HepG2 (cell line): ENCODE measurements around the gene DCAKD. TPM values are rescaled to one million over a fixed set of nuclear protein-coding genes. Genes with fewer than 3 reads are reported as not detected.
A peak's percentile ranks its signal among the peaks of the same experiment; 100 is the strongest.

Source experiments
- BCLAF1 ChIP-seq: fragments of 450-650 bp; IDR thresholded peaks from 2 replicates; pipeline ENCODE4 v1.6.1; 2017; ENCODE audit warnings: mild to moderate bottlenecking
- FLYWCH1 ChIP-seq: sonication (generic); formaldehyde crosslinking; IDR thresholded peaks from 2 replicates; pipeline ENCODE4 v1.8.1; 2023; ENCODE audit warnings: mild to moderate bottlenecking, missing genetic modification reagents
- IKZF5 ChIP-seq: IDR thresholded peaks from 2 replicates; pipeline ENCODE4 v1.6.1; 2018; ENCODE audit warnings: missing genetic modification reagents, mild to moderate bottlenecking, missing compliant biosample characterization
- NBN ChIP-seq: fragments of 450-650 bp; conservative IDR thresholded peaks from 2 replicates; pipeline ENCODE4 v1.6.1; 2017
- PRMT3 ChIP-seq: sonication (generic); formaldehyde crosslinking; IDR thresholded peaks from 2 replicates; pipeline ENCODE4 v1.8.1; 2022; ENCODE audit warnings: low read depth, mild to moderate bottlenecking, moderate library complexity, missing genetic modification reagents, borderline replicate concordance
- RXRA ChIP-seq: sonication (generic); formaldehyde crosslinking; IDR thresholded peaks from 2 replicates; pipeline ENCODE4 v1.5.1; 2020; ENCODE audit warnings: missing genetic modification reagents
- SMAD9 ChIP-seq: sonication (generic); formaldehyde crosslinking; IDR thresholded peaks from 2 replicates; pipeline ENCODE4 v1.5.1; 2020; ENCODE audit warnings: mild to moderate bottlenecking, missing genetic modification reagents
- TMF1 ChIP-seq: sonication (generic); formaldehyde crosslinking; IDR thresholded peaks from 2 replicates; pipeline ENCODE4 v1.8.1; 2022; ENCODE audit warnings: low read depth, missing genetic modification reagents
- YY1 ChIP-seq: IDR thresholded peaks from 2 replicates; pipeline ENCODE4 v1.6.1; 2011; ENCODE audit warnings: low read length, low read depth, moderate library complexity, mild to moderate bottlenecking; ENCODE audit not compliant: insufficient read depth, insufficient replicate concordance
- ZNF10 ChIP-seq: sonication (generic); formaldehyde crosslinking; IDR thresholded peaks from 2 replicates; pipeline ENCODE4 v1.4.0; 2020; ENCODE audit warnings: mild to moderate bottlenecking, low read depth, missing genetic modification reagents, borderline replicate concordance
- ZNF280D ChIP-seq: sonication (generic); formaldehyde crosslinking; IDR thresholded peaks from 2 replicates; pipeline ENCODE4 v1.5.1; 2020; ENCODE audit warnings: mild to moderate bottlenecking, missing genetic modification reagents
- ZNF367 ChIP-seq: sonication (generic); formaldehyde crosslinking; IDR thresholded peaks from 2 replicates; pipeline ENCODE4 v1.4.0; 2020; ENCODE audit warnings: missing genetic modification reagents, borderline replicate concordance
- ZNF691 ChIP-seq: sonication (generic); formaldehyde crosslinking; IDR thresholded peaks from 2 replicates; pipeline ENCODE4 v1.4.0; 2020; ENCODE audit warnings: missing genetic modification reagents, low read depth, mild to moderate bottlenecking, borderline replicate concordance
- ZNF746 ChIP-seq: sonication (generic); formaldehyde crosslinking; IDR thresholded peaks from 2 replicates; pipeline ENCODE4 v1.8.0; 2022; ENCODE audit warnings: mild to moderate bottlenecking, missing genetic modification reagents
- ZNF770 ChIP-seq: sonication (generic); formaldehyde crosslinking; IDR thresholded peaks from 2 replicates; pipeline ENCODE4 v1.5.0; 2020; ENCODE audit warnings: mild to moderate bottlenecking, missing genetic modification reagents
- ZSCAN5A ChIP-seq: sonication (generic); formaldehyde crosslinking; IDR thresholded peaks from 2 replicates; pipeline ENCODE4 v1.8.0; 2022; ENCODE audit warnings: mild to moderate bottlenecking, missing genetic modification reagents, borderline replicate concordance
- polyA plus RNA-seq, 8 experiments: library from polyadenylated mRNA; depleted of rRNA in 3 of 8; stranded (reverse) in 7 of 8; unstranded in 1 of 8; fragments of >200 nt; fragmentation: Illumina TruSeq in 4 of 8; extraction: Trizol in 4 of 8; gene quantifications; 2 replicates each; pipeline versions ENCODE4 v1.2.1 to v1.2.3, GENCODE V29; 2011 to 2016; ENCODE audit warnings: low read depth in 4 of 8, missing spikeins in 1 of 8, mixed read lengths in 1 of 8; ENCODE audit not compliant: insufficient read depth in 1 of 8
- total RNA-seq, 5 experiments: library from RNA; depleted of rRNA; stranded (reverse); fragments of >200 nt; fragmentation: Illumina TruSeq; extraction: Trizol; gene quantifications; 2 replicates each; pipeline ENCODE4 v1.2.3, GENCODE V29; 2016; ENCODE audit warnings: low read depth in 1 of 5

Gene DCAKD
- total and polyA plus RNA-seq, 2 of the 13 experiments (the other 11 are each of a cell fraction or from before 2014, with no cell fraction given): 25.9 to 29.2 TPM

GRCh38 chr17:45021607-45022287, 29.7 kb downstream of the DCAKD start (continued):
- TF ChIP-seq BCLAF1: no peak
- 0 out of 2 replicates have a peak, but pooled peaks have one; percentile 17 for TF ChIP-seq SMAD9 (CRISPR knock-in tag)
- peak; percentile 73; the same call in 1 of the 2 replicates for TF ChIP-seq ZSCAN5A (CRISPR knock-in tag)
- TF ChIP-seq PRMT3: no peak
- TF ChIP-seq ZNF367 (CRISPR knock-in tag): 0 out of 2 replicates have a peak, but pooled peaks have one; percentile 20
- no peak for TF ChIP-seq ZNF10
- TF ChIP-seq YY1: peak; percentile 58
- peak; percentile 93 for TF ChIP-seq ZNF280D (CRISPR knock-in tag)
- peak; percentile 70; the same call in 1 of the 2 replicates for TF ChIP-seq IKZF5
- peak; percentile 81 for TF ChIP-seq RXRA (CRISPR knock-in tag)
- TF ChIP-seq ZNF770 (CRISPR knock-in tag): peak; percentile 88; the same call in 1 of the 2 replicates
- no peak for TF ChIP-seq NBN
- TF ChIP-seq ZNF746: no peak; the same call in 1 of the 2 replicates
- peak; percentile 93 for TF ChIP-seq ZNF691
- TF ChIP-seq FLYWCH1 (CRISPR knock-in tag): peak; percentile 82; the same call in 1 of the 2 replicates
- TF ChIP-seq TMF1 (CRISPR knock-in tag): no peak; the same call in 1 of the 2 replicates
